Measurements from ENCODE around the gene IRF1. TPM values are rescaled to one million over a fixed set of nuclear protein-coding genes. Genes with fewer than 3 reads are reported as not detected.

Gene IRF1
- total RNA-seq, 2 experiments from 2014 or later, result 1,212 to 1,234 TPM

DNA sequence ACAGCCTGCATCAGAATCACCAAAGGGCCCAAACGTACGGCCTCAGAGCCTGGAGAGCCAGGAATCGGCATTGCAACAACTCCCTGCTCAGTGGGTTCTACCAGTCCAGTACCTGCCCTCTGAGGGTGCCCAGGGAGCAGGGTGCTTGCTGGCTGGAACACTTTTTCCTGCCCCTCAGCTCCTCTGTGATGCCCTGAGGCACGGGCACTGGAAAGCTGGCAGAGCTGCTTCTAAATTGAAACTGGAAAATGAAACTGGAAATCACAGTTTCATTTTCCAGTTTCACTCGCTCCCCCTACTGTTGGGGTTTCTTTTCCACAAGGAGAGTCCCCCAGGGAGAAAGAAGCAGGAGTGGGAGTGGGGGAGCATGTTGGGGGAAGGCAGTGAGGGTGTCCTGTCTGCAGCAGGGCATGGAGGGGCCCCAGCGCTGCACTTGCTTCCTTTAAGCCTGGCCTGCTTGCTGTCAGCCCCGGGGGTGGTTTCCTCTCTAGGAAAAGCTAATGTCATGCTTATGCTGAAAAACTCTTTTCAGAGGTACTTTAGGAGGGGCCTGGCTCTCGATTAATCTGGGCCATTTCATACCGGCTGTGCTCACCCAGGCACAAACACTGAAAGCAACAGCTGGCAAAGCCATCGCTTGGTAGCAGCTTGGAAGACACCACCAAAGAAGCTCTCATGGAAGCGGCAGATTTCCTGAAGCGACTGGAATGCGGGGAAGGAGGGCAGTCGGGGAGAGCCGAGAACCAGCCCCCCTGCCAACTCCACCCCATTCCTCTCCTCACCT, 26.2 kb downstream of the IRF1 start:
- Histone ChIP-seq H3K4me1 (ENCODE audit: insufficient read depth, low read length) (peaks cover 83% of the 10 kb centered on the region), H3K27ac (ENCODE audit: low read depth in 1 of 2, low read length in 2 of 2) (peak overlapping the region; percentile 72 to 73), H3K9me3 (ENCODE audit: control insufficient read depth in 1 of 2, insufficient read depth in 1 of 2, low read length in 2 of 2) (no peaks in the 10 kb centered on the region), H3K27me3 (ENCODE audit: control insufficient read depth in 1 of 2, insufficient read depth in 2 of 2, low read length in 2 of 2) (no peaks in the 10 kb centered on the region), H3K36me3 (ENCODE audit: insufficient read depth, low read length) (peaks cover 22% of the 10 kb centered on the region), H3K4me3 (ENCODE audit: low read length) (peak overlapping the region; percentile 39)
- intact Hi-C loops (cut with DNase I, micrococcal nuclease), result no loop called here
- no peaks in the 10 kb centered on the region for H3K27me3 Mint-ChIP-seq
- ChIA-PET POLR2A (interaction anchor here (0.5 to 15.8 kb wide), 13 partner anchors 9 to 95 kb away, joined by 3 to 1045 read pairs (median 25); partner anchors contain the start of genes IRF1 and SLC22A5), CTCF (interaction anchor here (0.7 to 4.6 kb wide), 7 partner anchors 9 to 38 kb away, joined by 3 to 30 read pairs (median 4); partner anchors contain the start of gene IRF1)
- peak overlapping the region; percentile 97 for H3K27ac Mint-ChIP-seq
- DNase-seq (peak in 5 of 14 experiments; percentile 34 to 60 (median 59)), ATAC-seq (ENCODE audit: poor library complexity) (peak; percentile 16)
- H3K36me3 Mint-ChIP-seq (ENCODE audit: low read depth), result peaks cover 20% of the 10 kb centered on the region
- H3K4me1 Mint-ChIP-seq (ENCODE audit: low read depth), result peaks cover 99% of the 10 kb centered on the region
- peak overlapping the region; percentile 85 for H3K4me3 Mint-ChIP-seq
- TF ChIP-seq, protein P1, sequence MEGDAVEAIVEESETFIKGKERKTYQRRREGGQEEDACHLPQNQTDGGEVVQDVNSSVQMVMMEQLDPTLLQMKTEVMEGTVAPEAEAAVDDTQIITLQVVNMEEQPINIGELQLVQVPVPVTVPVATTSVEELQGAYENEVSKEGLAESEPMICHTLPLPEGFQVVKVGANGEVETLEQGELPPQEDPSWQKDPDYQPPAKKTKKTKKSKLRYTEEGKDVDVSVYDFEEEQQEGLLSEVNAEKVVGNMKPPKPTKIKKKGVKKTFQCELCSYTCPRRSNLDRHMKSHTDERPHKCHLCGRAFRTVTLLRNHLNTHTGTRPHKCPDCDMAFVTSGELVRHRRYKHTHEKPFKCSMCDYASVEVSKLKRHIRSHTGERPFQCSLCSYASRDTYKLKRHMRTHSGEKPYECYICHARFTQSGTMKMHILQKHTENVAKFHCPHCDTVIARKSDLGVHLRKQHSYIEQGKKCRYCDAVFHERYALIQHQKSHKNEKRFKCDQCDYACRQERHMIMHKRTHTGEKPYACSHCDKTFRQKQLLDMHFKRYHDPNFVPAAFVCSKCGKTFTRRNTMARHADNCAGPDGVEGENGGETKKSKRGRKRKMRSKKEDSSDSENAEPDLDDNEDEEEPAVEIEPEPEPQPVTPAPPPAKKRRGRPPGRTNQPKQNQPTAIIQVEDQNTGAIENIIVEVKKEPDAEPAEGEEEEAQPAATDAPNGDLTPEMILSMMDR (IDR thresholded peaks at IDR 0.05), result no peak
- no peaks in the 10 kb centered on the region for H3K9me3 Mint-ChIP-seq

DNA sequence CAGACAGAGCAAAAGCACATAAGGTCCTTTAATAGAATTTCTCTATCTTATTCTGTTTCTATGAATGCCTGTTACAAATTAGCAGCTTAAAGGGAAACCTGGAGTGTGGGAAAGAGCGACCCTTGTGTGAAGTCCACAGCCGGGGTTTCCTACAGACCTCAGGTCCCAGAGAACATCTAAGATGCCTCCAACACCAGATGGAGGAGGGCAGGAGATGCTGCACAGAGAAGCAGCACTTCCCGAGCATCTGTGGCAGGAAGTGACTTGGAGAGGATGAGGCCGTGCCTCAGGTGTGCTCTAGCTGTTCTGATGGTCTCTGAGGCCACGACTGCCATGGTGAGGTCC, 26.8 kb downstream of the IRF1 start:
- CTCF ChIA-PET, result interaction anchor here (1.0 to 4.6 kb wide), 5 partner anchors 8 to 37 kb away, joined by 3 to 30 read pairs (median 4); partner anchors contain the start of gene IRF1
- TF ChIP-seq, protein P1 (IDR thresholded peaks at IDR 0.05), result no peak

DNA sequence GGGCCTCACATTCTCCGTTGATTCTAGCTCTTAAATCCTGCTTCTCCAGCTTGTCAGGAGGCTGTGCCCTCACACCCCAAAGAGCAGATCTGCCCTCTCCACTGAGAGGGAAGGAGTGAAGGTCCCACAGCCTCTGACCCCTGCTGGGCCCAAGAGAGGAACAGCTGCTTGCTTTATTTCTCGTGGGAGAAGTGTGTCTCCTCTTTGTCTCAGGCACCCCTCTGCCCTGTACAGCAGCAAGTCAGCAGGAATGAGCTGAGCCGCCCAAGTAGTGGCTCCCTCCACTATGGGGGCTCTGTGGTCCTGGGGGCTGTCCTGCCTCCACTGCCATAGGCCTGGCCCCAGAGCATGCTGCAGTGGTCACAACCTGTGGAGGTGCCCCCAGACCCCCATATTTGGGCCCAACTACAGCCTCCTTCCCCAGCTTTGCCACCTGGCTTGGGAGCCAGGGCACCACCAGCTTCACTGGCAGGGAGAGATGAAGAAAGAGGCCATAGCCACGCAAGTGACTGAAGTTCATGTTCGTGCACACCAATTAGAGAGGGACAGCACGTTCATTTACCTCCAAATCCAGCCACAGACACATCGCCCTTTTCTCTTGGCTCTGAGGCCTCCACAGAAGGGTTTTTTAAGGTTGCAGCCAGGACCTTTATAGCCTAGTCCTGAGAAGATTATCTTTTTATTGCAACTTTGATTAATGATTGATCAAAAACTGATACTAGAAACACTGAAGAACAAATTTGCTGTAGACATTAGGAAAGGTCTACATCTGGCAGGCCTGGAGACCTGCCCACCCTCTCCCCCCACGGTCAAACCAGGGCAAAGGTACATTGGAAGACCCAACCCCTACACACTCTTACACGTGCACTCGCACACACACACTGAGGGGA, 27.5 kb downstream of the IRF1 start:
- intact Hi-C loops (cut with DNase I, micrococcal nuclease), result no loop called here
- Mint-ChIP-seq H3K4me1 (ENCODE audit: low read depth) (peaks cover 99% of the 10 kb centered on the region), H3K4me3 (peak overlapping the region; percentile 85), H3K36me3 (ENCODE audit: low read depth) (peaks cover 20% of the 10 kb centered on the region), H3K27me3 (no peaks in the 10 kb centered on the region), H3K27ac (peak overlapping the region; percentile 97), H3K9me3 (no peaks in the 10 kb centered on the region)
- no peak overlapping the region for H3K4me3 ChIP-seq (ENCODE audit: low read length)
- no peaks in the 10 kb centered on the region for H3K9me3 ChIP-seq (ENCODE audit: control insufficient read depth in 1 of 2, insufficient read depth in 1 of 2, low read length in 2 of 2)
- no peak for ATAC-seq (ENCODE audit: poor library complexity)
- TF ChIP-seq, protein P1 (IDR thresholded peaks at IDR 0.05), result no peak
- no peaks in the 10 kb centered on the region for H3K27me3 ChIP-seq (ENCODE audit: control insufficient read depth in 1 of 2, insufficient read depth in 2 of 2, low read length in 2 of 2)
- H3K27ac ChIP-seq (ENCODE audit: low read depth in 1 of 2, low read length in 2 of 2), result peak overlapping the region; percentile 72 to 73
- POLR2A ChIA-PET, result interaction anchor here (4.5 to 15.8 kb wide), 6 partner anchors 8 to 52 kb away, joined by 25 to 1045 read pairs (median 94); partner anchors contain the start of gene IRF1
- DNase-seq, result no peak
- peaks cover 86% of the 10 kb centered on the region for H3K4me1 ChIP-seq (ENCODE audit: insufficient read depth, low read length)
- peaks cover 22% of the 10 kb centered on the region for H3K36me3 ChIP-seq (ENCODE audit: insufficient read depth, low read length)
- CTCF ChIA-PET, result interaction anchor here (4.6 kb wide), 1 partner anchor 27 kb away, joined by 30 read pairs; the partner anchor contains the start of gene IRF1

More for the DNA sequence above, 26.8 kb downstream of the IRF1 start:
- H3K36me3 Mint-ChIP-seq (ENCODE audit: low read depth), result peaks cover 20% of the 10 kb centered on the region
- H3K27ac Mint-ChIP-seq, result peak overlapping the region; percentile 97
- peak overlapping the region; percentile 85 for H3K4me3 Mint-ChIP-seq
- Histone ChIP-seq H3K9me3 (ENCODE audit: control insufficient read depth in 1 of 2, insufficient read depth in 1 of 2, low read length in 2 of 2) (no peaks in the 10 kb centered on the region), H3K27me3 (ENCODE audit: control insufficient read depth in 1 of 2, insufficient read depth in 2 of 2, low read length in 2 of 2) (no peaks in the 10 kb centered on the region), H3K4me1 (ENCODE audit: insufficient read depth, low read length) (peaks cover 83% of the 10 kb centered on the region), H3K27ac (ENCODE audit: low read depth in 1 of 2, low read length in 2 of 2) (peak overlapping the region; percentile 72 to 73), H3K4me3 (ENCODE audit: low read length) (peak overlapping the region; percentile 39), H3K36me3 (ENCODE audit: insufficient read depth, low read length) (peaks cover 22% of the 10 kb centered on the region)
- no peaks in the 10 kb centered on the region for H3K9me3 Mint-ChIP-seq
- intact Hi-C loops (cut with DNase I, micrococcal nuclease), result no loop called here
- POLR2A ChIA-PET, result interaction anchor here (0.5 to 15.8 kb wide), 12 partner anchors 8 to 95 kb away, joined by 3 to 1045 read pairs (median 32); partner anchors contain the start of genes IRF1 and SLC22A5
- H3K4me1 Mint-ChIP-seq (ENCODE audit: low read depth), result peaks cover 99% of the 10 kb centered on the region
- no peak for ATAC-seq (ENCODE audit: poor library complexity)
- peak in 3 of 14 experiments; percentile 41 to 50 (median 44) for DNase-seq
- no peaks in the 10 kb centered on the region for H3K27me3 Mint-ChIP-seq

All from CD4-positive, alpha-beta T cell (primary cell).